ENCODE measurements around the gene TPM1. TPM values are rescaled to one million over a fixed set of nuclear protein-coding genes. Genes with fewer than 3 reads are reported as not detected.

TPM1 gene
- total and polyA plus RNA-seq, 10 of the 15 experiments (the other 5 are each of a cell fraction or from before 2014, with no cell fraction given): 0.43 to 10.0 (median 2.4) TPM

GRCh38 chr15:62999923-63000561, 42.5 kb upstream of the TPM1 start (continued):
- TF ChIP-seq ZNF592 (IDR thresholded peaks at IDR 0.05): no peak

DNA sequence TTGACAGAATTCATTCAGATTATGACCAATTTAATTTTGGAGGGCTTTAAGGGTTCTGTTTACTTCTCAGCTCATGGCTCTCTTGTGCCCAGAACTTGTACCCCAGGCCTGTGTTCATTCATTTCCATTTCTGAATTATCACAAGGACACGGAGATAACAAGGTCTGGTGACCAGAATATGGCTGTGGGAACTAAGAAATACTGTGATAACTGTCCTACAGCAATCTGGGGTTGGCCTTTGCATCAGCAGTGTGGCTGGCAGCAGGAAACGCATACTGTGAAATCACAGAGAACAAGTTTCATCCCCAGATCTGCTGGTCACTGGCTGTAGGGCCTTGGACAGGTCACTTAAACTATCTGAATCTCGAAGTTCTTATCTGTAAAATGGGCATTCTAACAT, 41.8 kb upstream of the TPM1 start:
- no TSS peak for BruUV-seq (replicated peaks)
- intact Hi-C loops (cut with micrococcal nuclease; ENCODE audit: unreplicated experiment): no loop called here
- in situ Hi-C loops (cut with MboI): no loop called here
- H2AFZ ChIP-seq (ENCODE audit: control insufficient read depth, low read depth, low read length): no peak overlapping the region
- H3K9ac ChIP-seq (ENCODE audit: control insufficient read depth, insufficient read depth, low read length): no peak overlapping the region
- no peaks in the 10 kb centered on the region for H4K20me1 ChIP-seq (ENCODE audit: control insufficient read depth, insufficient read depth)
- H3K9me3 ChIP-seq (replicated peaks; ENCODE audit: control insufficient read depth, insufficient read depth, low read length): no peaks in the 10 kb centered on the region
- no peaks in the 10 kb centered on the region for H3K4me1 ChIP-seq (ENCODE audit: control insufficient read depth, insufficient read depth, low read length)
- peaks cover 0 to 2% of the 10 kb centered on the region in 2 experiments; a peak in 3 of 4 replicates for H3K27me3 ChIP-seq (replicated peaks in 1 of 2; ENCODE audit: control insufficient read depth in 2 of 2, insufficient read depth in 2 of 2, low read length in 1 of 2)
- ATAC-seq: no peak
- no peak for FAIRE-seq
- no peaks in the 10 kb centered on the region for H3K36me3 ChIP-seq (ENCODE audit: control insufficient read depth in 2 of 2, insufficient read depth in 2 of 2, low read length in 1 of 2)
- H3K27ac ChIP-seq (ENCODE audit: control insufficient read depth, insufficient read depth): no peak overlapping the region
- SMC1A ChIA-PET (ENCODE audit: uncharacterized antibody, unreplicated experiment): no interaction called here
- WGBS (ENCODE audit: insufficient coverage, insufficient replicate concordance, low lambda C conversion rate, missing lambda C conversion rate): 31% methylated on average over 3 of the region's 3 CpGs
- POLR2A ChIA-PET: no interaction called here
- H3K4me3 ChIP-seq: no peak overlapping the region
- no peaks in the 10 kb centered on the region for H3K79me2 ChIP-seq (ENCODE audit: control insufficient read depth, insufficient read depth, low read length)
- CTCF ChIA-PET: interaction anchor here (0.9 kb wide), 1 partner anchor 47 kb away, joined by 3 read pairs; no protein-coding TSS in a partner anchor
- H3K4me2 ChIP-seq (ENCODE audit: control insufficient read depth, insufficient read depth): no peak overlapping the region
- RAD21 ChIA-PET (ENCODE audit: unreplicated experiment): no interaction called here
- no peak for DNase-seq (ENCODE audit: low read depth, low spot score)
- TF ChIP-seq EP300 (IDR thresholded peaks at IDR 0.05; ENCODE audit: borderline replicate concordance in 1 of 2, control insufficient read depth in 1 of 2, low read depth in 2 of 2, low read length in 2 of 2) (no peak), DPF2 (IDR thresholded peaks at IDR 0.05) (no peak), JUND (IDR thresholded peaks at IDR 0.05; ENCODE audit: low read depth, low read length) (no peak), TAF1 (IDR thresholded peaks at IDR 0.05; ENCODE audit: borderline replicate concordance, low read depth, low read length) (no peak), POLR2AphosphoS2 (IDR thresholded peaks at IDR 0.05; ENCODE audit: low read depth, low read length) (no peak), SUPT20H (IDR thresholded peaks at IDR 0.05; ENCODE audit: borderline replicate concordance, control insufficient read depth, low read depth, low read length) (no peak), HCFC1 (IDR thresholded peaks at IDR 0.05; ENCODE audit: low read length) (no peak), ESRRA (IDR thresholded peaks at IDR 0.05; ENCODE audit: low read length) (no peak), ETV6 (conservative IDR thresholded peaks at IDR 0.05 in 1 of 2, IDR thresholded peaks at IDR 0.05 in 1 of 2; ENCODE audit: borderline replicate concordance in 1 of 2, low read depth in 1 of 2) (no peak), WRNIP1 (IDR thresholded peaks at IDR 0.05; ENCODE audit: borderline replicate concordance, low read depth, low read length) (no peak), EZH2 (IDR thresholded peaks at IDR 0.05; ENCODE audit: borderline replicate concordance, control insufficient read depth, low read depth, low read length) (no peak)
- TF ChIP-seq, protein P1, sequence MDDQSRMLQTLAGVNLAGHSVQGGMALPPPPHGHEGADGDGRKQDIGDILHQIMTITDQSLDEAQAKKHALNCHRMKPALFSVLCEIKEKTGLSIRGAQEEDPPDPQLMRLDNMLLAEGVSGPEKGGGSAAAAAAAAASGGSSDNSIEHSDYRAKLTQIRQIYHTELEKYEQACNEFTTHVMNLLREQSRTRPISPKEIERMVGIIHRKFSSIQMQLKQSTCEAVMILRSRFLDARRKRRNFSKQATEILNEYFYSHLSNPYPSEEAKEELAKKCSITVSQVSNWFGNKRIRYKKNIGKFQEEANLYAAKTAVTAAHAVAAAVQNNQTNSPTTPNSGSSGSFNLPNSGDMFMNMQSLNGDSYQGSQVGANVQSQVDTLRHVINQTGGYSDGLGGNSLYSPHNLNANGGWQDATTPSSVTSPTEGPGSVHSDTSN (IDR thresholded peaks at IDR 0.05; ENCODE audit: insufficient replicate concordance, low read depth, low read length): no peak

Measured in GM12878 (cell line).